K562 (cell line): ENCODE data around the gene GJC2. TPM values are rescaled to one million over a fixed set of nuclear protein-coding genes. Genes with fewer than 3 reads are reported as not detected.

Experiments used
- ATF7 ChIP-seq: fragments of 450-650 bp; IDR thresholded peaks from 2 replicates; pipeline ENCODE4 v1.7.1; 2014; ENCODE audit warnings: mild to moderate bottlenecking, moderate library complexity
- C11orf30 ChIP-seq: fragments of 450-650 bp; IDR thresholded peaks from 2 replicates; pipeline ENCODE4 v1.6.1; 2016; ENCODE audit warnings: low read depth, mild to moderate bottlenecking
- CC2D1A ChIP-seq: fragments of 450-650 bp; IDR thresholded peaks from 2 replicates; pipeline ENCODE4 v1.6.1; 2017; ENCODE audit warnings: mild to moderate bottlenecking
- DLX4 ChIP-seq: fragments of 250-450 bp; sonication (Bioruptor Pico); IDR thresholded peaks from 2 replicates; pipeline ENCODE4 v1.6.1; 2021; ENCODE audit warnings: mild to moderate bottlenecking
- DPF2 ChIP-seq: fragments of 450-650 bp; IDR thresholded peaks from 2 replicates; pipeline ENCODE4 v1.6.1; 2016
- ESRRA ChIP-seq: fragments of 450-650 bp; IDR thresholded peaks from 2 replicates; pipeline ENCODE4 v1.6.1; 2014; ENCODE audit warnings: low read depth, mild to moderate bottlenecking, moderate library complexity, borderline replicate concordance
- ESRRB ChIP-seq: fragments of 250-450 bp; sonication (Bioruptor Pico); IDR thresholded peaks from 2 replicates; pipeline ENCODE4 v1.5.0; 2020; ENCODE audit warnings: mild to moderate bottlenecking, moderate library complexity, borderline replicate concordance
- KAT8 ChIP-seq: fragments of 450-650 bp; IDR thresholded peaks from 2 replicates; pipeline ENCODE4 v1.6.1; 2016; ENCODE audit warnings: low read depth, mild to moderate bottlenecking
- MYNN ChIP-seq, 2 experiments: sonication (generic); formaldehyde crosslinking in 1 of 2; IDR thresholded peaks; 2 replicates each; pipeline versions ENCODE4 v1.5.0 to v1.6.1; 2016 to 2020; ENCODE audit warnings: antibody characterized with exemption in 1 of 2, missing genetic modification reagents in 1 of 2
- NFE2 ChIP-seq: IDR thresholded peaks from 2 replicates; pipeline ENCODE4 v1.6.1; 2014; ENCODE audit warnings: antibody characterized with exemption, low read depth
- NR1H2 ChIP-seq: sonication (generic); formaldehyde crosslinking; IDR thresholded peaks from 2 replicates; pipeline ENCODE4 v1.4.0; 2020; ENCODE audit warnings: mild to moderate bottlenecking, missing genetic modification reagents
- PATZ1 ChIP-seq: fragments of 250-450 bp; sonication (Bioruptor Pico); IDR thresholded peaks from 2 replicates; pipeline ENCODE4 v1.5.0; 2020; ENCODE audit warnings: mild to moderate bottlenecking, borderline replicate concordance
- PCBP2 ChIP-seq: fragments of 200-400 bp; formaldehyde crosslinking; IDR thresholded peaks from 2 replicates; pipeline ENCODE4 v1.6.1; 2018; ENCODE audit warnings: low read length, low read depth, mild to moderate bottlenecking, moderate library complexity; ENCODE audit not compliant: poor library complexity, severe bottlenecking
- SIN3A ChIP-seq, 2 experiments: fragments of 150-350 bp in 1 of 2; IDR thresholded peaks; 2 replicates each; pipeline ENCODE4 v1.6.1; 2011 to 2016; ENCODE audit warnings: borderline replicate concordance in 2 of 2, low read depth in 2 of 2, low read length in 2 of 2, mild to moderate bottlenecking in 2 of 2, moderate library complexity in 2 of 2; ENCODE audit not compliant: control insufficient read depth in 1 of 2
- SMAD4 ChIP-seq: fragments of 250-450 bp; sonication (Bioruptor Pico); conservative IDR thresholded peaks from 2 replicates; pipeline ENCODE4 v1.8.0; 2021; ENCODE audit warnings: inconsistent platforms, mild to moderate bottlenecking, moderate library complexity
- STAG1 ChIP-seq: sonication (generic); formaldehyde crosslinking; IDR thresholded peaks from 2 replicates; pipeline ENCODE4 v1.5.0; 2020; ENCODE audit warnings: missing genetic modification reagents, borderline replicate concordance
- TAF7 ChIP-seq: fragments of 450-650 bp; IDR thresholded peaks from 2 replicates; pipeline ENCODE4 v1.6.1; 2016; ENCODE audit warnings: missing genetic modification characterization, missing compliant biosample characterization
- ZBTB7A ChIP-seq: IDR thresholded peaks from 2 replicates; pipeline ENCODE4 v1.6.1; 2011; ENCODE audit warnings: low read depth, mild to moderate bottlenecking, low read length, moderate library complexity, borderline replicate concordance; ENCODE audit not compliant: control insufficient read depth
- ZNF134 ChIP-seq: fragments of 250-450 bp; sonication (Bioruptor Pico); conservative IDR thresholded peaks from 2 replicates; pipeline ENCODE4 v1.4.0; 2020
- ZNF224 ChIP-seq: sonication (generic); formaldehyde crosslinking; IDR thresholded peaks from 2 replicates; pipeline ENCODE4 v1.8.0; 2022; ENCODE audit warnings: mild to moderate bottlenecking, missing genetic modification reagents
- ZNF347 ChIP-seq: fragments of 450-650 bp; formaldehyde crosslinking; IDR thresholded peaks from 2 replicates; pipeline ENCODE4 v1.4.0; 2020; ENCODE audit warnings: low read depth, mild to moderate bottlenecking, moderate library complexity
- ZNF431 ChIP-seq: sonication (generic); formaldehyde crosslinking; IDR thresholded peaks from 2 replicates; pipeline ENCODE4 v1.8.0; 2022; ENCODE audit warnings: mild to moderate bottlenecking, missing genetic modification reagents
- ZNF707 ChIP-seq: fragments of 250-450 bp; sonication (Bioruptor Pico); conservative IDR thresholded peaks from 2 replicates; pipeline ENCODE4 v1.8.0; 2022; ENCODE audit warnings: inconsistent platforms, mild to moderate bottlenecking, moderate library complexity
- ZNF830 ChIP-seq: fragments of 250-450 bp; sonication (Bioruptor Pico); IDR thresholded peaks from 2 replicates; pipeline ENCODE4 v1.5.0; 2021; ENCODE audit warnings: mild to moderate bottlenecking
- polyA plus RNA-seq, 8 experiments: library from polyadenylated mRNA; depleted of rRNA in 4 of 8; stranded (reverse) in 5 of 8; unstranded in 3 of 8; fragments of >200 nt; fragmentation: Nextera tagmentation in 2 of 8; fragmentation: Illumina TruSeq in 1 of 8; extraction: Ambion mirVana in 2 of 8; extraction: Trizol in 1 of 8; gene quantifications; 2 replicates each; pipeline versions ENCODE4 v1.2.1 to v1.2.3, GENCODE V29; 2011 to 2014; ENCODE audit warnings: inconsistent platforms in 1 of 8, missing spikeins in 1 of 8
- total RNA-seq, 7 experiments: library from RNA; depleted of rRNA in 6 of 7; stranded (reverse); fragments of >200 nt in 6 of 7; fragmentation: Illumina TruSeq in 2 of 7; extraction: Trizol in 2 of 7; gene quantifications; 2 replicates each; pipeline versions ENCODE4 v1.2.1 to v1.2.3, GENCODE V29; 2011 to 2021; ENCODE audit warnings: low replicate concordance in 1 of 7
- TF ChIP-seq, protein P1 (sequence below): fragments of 250-450 bp; sonication (Bioruptor Pico); IDR thresholded peaks from 2 replicates; pipeline ENCODE4 v1.9.0; 2021; ENCODE audit warnings: mild to moderate bottlenecking

The GJC2 gene
- total and polyA plus RNA-seq, 9 of the 15 experiments (the other 6 are each of a cell fraction or from before 2014, with no cell fraction given): 0.03 to 0.62 (median 0.11) TPM; not detected in 2

- TF ChIP-seq ZNF134 (CRISPR knock-in tag) (no peak), ZNF707 (CRISPR knock-in tag) (no peak), C11orf30 (no peak), STAG1 (CRISPR knock-in tag) (no peak), CC2D1A (peak; percentile 80; the same call in 1 of the 2 replicates), ESRRB (CRISPR knock-in tag) (no peak), ZNF830 (CRISPR knock-in tag) (no peak), DLX4 (CRISPR knock-in tag) (no peak), TAF7 (tag) (no peak), NR1H2 (no peak), ESRRA (peak; percentile 22; the same call in 1 of the 2 replicates), ZNF224 (CRISPR knock-in tag) (no peak), ZBTB7A (peak; percentile 63; the same call in 1 of the 2 replicates), MYNN (IDR thresholded peaks at IDR 0.05) (peak; percentile 91), MYNN (CRISPR knock-in tag; IDR thresholded peaks at IDR 0.05) (no peak), ZNF431 (CRISPR knock-in tag) (no peak), DPF2 (peak; percentile 96), ZNF347 (CRISPR knock-in tag) (no peak), KAT8 (no peak), SMAD4 (CRISPR knock-in tag) (peak; percentile 92), NFE2 (no peak), PCBP2 (no peak), SIN3A (IDR thresholded peaks at IDR 0.05; ENCODE audit: borderline replicate concordance in 2 of 2, control insufficient read depth in 1 of 2, low read depth in 2 of 2, low read length in 2 of 2) (peak in 1 of 2 experiments; percentile 68; a peak in 1 of 4 replicates), PATZ1 (CRISPR knock-in tag) (no peak), ATF7 (peak; percentile 56)
- TF ChIP-seq, protein P1, sequence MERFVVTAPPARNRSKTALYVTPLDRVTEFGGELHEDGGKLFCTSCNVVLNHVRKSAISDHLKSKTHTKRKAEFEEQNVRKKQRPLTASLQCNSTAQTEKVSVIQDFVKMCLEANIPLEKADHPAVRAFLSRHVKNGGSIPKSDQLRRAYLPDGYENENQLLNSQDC (CRISPR knock-in tag): no peak
Observed at GRCh38 chr1:228145463-228146416, 4.0 kb upstream of the GJC2 start (continued).
